ENCODE data around the gene TAS2R41. TPM values are rescaled to one million over a fixed set of nuclear protein-coding genes. Genes with fewer than 3 reads are reported as not detected.
"Not testable (repeated sequence)": the region's sequence is repeated elsewhere in the genome, so short reads cannot be mapped to it uniquely, and the experiment has no call there.

TAS2R41 gene
- total and polyA plus RNA-seq, 10 donors = 0.41 to 0.95 (median 0.55) TPM; not detected in 7

- no peak for DNase-seq
- intact Hi-C loops (cut with DNase I; ENCODE audit: low total_unique reads) = no loop called here
Observed at GRCh38 chr7:143463556-143463955, 14.1 kb upstream of the TAS2R41 start.

DNA sequence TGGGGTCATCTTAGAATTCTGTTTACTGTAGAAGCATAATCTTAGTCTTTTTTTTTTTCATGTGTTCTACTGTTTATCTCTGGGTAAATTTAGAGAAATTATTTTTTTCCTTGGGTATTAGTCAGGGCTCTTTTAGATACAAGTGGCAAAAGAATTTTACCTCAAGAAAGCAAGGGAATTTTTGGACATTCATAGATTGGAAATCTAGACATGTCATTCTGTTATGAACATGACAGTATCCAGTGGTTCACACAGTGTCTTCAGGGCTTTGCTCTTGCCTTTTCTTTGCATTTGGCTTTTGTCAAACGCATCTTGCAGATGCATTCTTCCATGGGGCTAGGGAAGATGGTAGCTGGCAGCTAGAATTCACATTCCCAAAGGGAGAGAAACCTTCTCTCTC, 13.7 kb upstream of the TAS2R41 start:
- Histone ChIP-seq H3K4me1 (no peaks in the 10 kb centered on the region), H3K27me3 (replicated peaks in 1 of 7) (no peaks in the 10 kb centered on the region), H3K27ac (no peak overlapping the region), H3K4me3 (no peak overlapping the region), H3K9me3 (peaks cover 0 to 13% (median 2%) of the 10 kb centered on the region in 8 donors), H3K36me3 (no peaks in the 10 kb centered on the region)
- intact Hi-C loops (cut with DNase I; ENCODE audit: low total_unique reads) = no loop called here
- no peak for DNase-seq
- TF ChIP-seq POLR2AphosphoS5 (IDR thresholded peaks at IDR 0.05) (no peak), POLR2A (IDR thresholded peaks at IDR 0.05) (no peak)
- TF ChIP-seq, protein P1, sequence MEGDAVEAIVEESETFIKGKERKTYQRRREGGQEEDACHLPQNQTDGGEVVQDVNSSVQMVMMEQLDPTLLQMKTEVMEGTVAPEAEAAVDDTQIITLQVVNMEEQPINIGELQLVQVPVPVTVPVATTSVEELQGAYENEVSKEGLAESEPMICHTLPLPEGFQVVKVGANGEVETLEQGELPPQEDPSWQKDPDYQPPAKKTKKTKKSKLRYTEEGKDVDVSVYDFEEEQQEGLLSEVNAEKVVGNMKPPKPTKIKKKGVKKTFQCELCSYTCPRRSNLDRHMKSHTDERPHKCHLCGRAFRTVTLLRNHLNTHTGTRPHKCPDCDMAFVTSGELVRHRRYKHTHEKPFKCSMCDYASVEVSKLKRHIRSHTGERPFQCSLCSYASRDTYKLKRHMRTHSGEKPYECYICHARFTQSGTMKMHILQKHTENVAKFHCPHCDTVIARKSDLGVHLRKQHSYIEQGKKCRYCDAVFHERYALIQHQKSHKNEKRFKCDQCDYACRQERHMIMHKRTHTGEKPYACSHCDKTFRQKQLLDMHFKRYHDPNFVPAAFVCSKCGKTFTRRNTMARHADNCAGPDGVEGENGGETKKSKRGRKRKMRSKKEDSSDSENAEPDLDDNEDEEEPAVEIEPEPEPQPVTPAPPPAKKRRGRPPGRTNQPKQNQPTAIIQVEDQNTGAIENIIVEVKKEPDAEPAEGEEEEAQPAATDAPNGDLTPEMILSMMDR (IDR thresholded peaks at IDR 0.05 in 8 of 11, conservative IDR thresholded peaks at IDR 0.05 in 3 of 11) = no peak
- WGBS, 5 donors = 65 to 89% (median 77%) methylated on average over 1 of the region's 1 CpG

More at GRCh38 chr7:143463556-143463955, 14.1 kb upstream of the TAS2R41 start:
- Histone ChIP-seq H3K4me3 (no peak overlapping the region), H3K27me3 (replicated peaks in 1 of 7) (no peaks in the 10 kb centered on the region), H3K9me3 (peaks cover 0 to 13% (median 2%) of the 10 kb centered on the region in 8 donors), H3K27ac (no peak overlapping the region), H3K36me3 (no peaks in the 10 kb centered on the region), H3K4me1 (no peaks in the 10 kb centered on the region)
- TF ChIP-seq POLR2A (IDR thresholded peaks at IDR 0.05) (no peak), POLR2AphosphoS5 (IDR thresholded peaks at IDR 0.05) (no peak)
- TF ChIP-seq, protein P1 (IDR thresholded peaks at IDR 0.05 in 8 of 11, conservative IDR thresholded peaks at IDR 0.05 in 3 of 11) = no peak

- H3K36me3 ChIP-seq = no peaks in the 10 kb centered on the region
- 94 to 100% (median 100%) methylated on average over 1 of the region's 1 CpG for WGBS, 5 donors
- no peak for TF ChIP-seq POLR2A (IDR thresholded peaks at IDR 0.05)
- H3K4me3 ChIP-seq = no peak overlapping the region
- H3K4me1 ChIP-seq = no peaks in the 10 kb centered on the region
- intact Hi-C loops (cut with DNase I; ENCODE audit: low total_unique reads) = no loop called here
- peaks cover 0 to 17% (median 13%) of the 10 kb centered on the region in 8 donors for H3K9me3 ChIP-seq
- H3K27ac ChIP-seq = no peak overlapping the region
- DNase-seq = no peak
- H3K27me3 ChIP-seq (replicated peaks in 1 of 7) = no peaks in the 10 kb centered on the region
Observed at GRCh38 chr7:143467724-143468123, 9.9 kb upstream of the TAS2R41 start.

DNA sequence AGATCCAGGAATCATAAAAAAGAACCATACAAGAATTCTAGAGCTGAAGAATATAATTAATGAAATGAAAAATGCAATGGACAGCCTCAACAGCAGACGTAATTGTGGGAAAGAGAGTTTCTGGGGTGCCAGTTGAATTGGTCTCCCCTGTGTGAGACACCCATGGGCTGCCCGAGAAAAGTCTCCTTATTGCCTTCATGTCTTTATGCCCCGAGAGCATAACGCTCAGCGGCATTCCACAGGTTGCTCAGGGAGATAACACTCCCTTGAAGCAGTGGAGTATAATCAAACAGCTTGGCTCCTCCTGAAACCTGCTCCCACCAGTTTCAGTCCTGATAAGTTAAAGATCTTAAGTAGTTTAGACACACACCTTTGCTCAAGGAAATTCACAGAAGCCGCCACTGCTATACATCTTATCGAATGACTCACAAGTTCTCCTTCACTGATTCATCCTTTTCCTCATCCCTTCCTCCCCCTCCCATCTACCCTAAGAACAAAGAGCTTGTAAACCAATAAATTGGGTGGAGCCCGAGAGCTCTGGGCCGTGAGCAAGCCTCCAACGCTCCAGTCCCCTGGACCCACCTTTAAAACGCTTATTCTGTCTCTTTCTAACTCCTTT, 5.5 kb upstream of the TAS2R41 start:
- DNase-seq; H3K4me1 ChIP-seq; H3K27me3 ChIP-seq (replicated peaks in 1 of 7); H3K36me3 ChIP-seq; H3K4me3 ChIP-seq; H3K27ac ChIP-seq; intact Hi-C loops (cut with DNase I; ENCODE audit: low total_unique reads): not testable (repeated sequence)
- peaks cover 0 to 21% (median 17%) of the 10 kb centered on the region in 8 donors for H3K9me3 ChIP-seq
- WGBS, 5 donors = 88 to 92% (median 90%) methylated on average over 11 of the region's 11 CpGs

- Histone ChIP-seq H3K4me1 (no peaks in the 10 kb centered on the region), H3K9me3 (peaks cover 0 to 5% (median 0%) of the 10 kb centered on the region in 8 donors), H3K36me3 (no peaks in the 10 kb centered on the region), H3K27ac (no peak overlapping the region), H3K4me3 (no peak overlapping the region), H3K27me3 (replicated peaks in 1 of 7) (no peaks in the 10 kb centered on the region)
- DNase-seq = no peak
- 85 to 93% (median 89%) methylated on average over 10 of the region's 10 CpGs for WGBS, 5 donors
- TF ChIP-seq POLR2AphosphoS5 (IDR thresholded peaks at IDR 0.05) (no peak), POLR2A (IDR thresholded peaks at IDR 0.05) (no peak)
- TF ChIP-seq, protein P1 (IDR thresholded peaks at IDR 0.05 in 8 of 11, conservative IDR thresholded peaks at IDR 0.05 in 3 of 11) = no peak
- intact Hi-C loops (cut with DNase I; ENCODE audit: low total_unique reads) = no loop called here
Observed at GRCh38 chr7:143479055-143479766, 1.5 kb downstream of the TAS2R41 start.
